Kidney (tissue), 14 donors: ENCODE measurements around the gene NUTF2. TPM values are rescaled to one million over a fixed set of nuclear protein-coding genes. Genes with fewer than 3 reads are reported as not detected.
"Not testable (repeated sequence)": the region's sequence is repeated elsewhere in the genome, so short reads cannot be mapped to it uniquely, and the experiment has no call there.

Experiments
- DNase-seq, 5 donors: peaks; one replicate each; pipeline ENCODE4 v3.0.0-alpha.2; 2013 to 2020
- FAIRE-seq: peaks from 2 replicates; lab custom pipeline; 2012; peaks lifted over from hg19 to GRCh38; lab: Jason Lieb, UNC
- H3K27ac ChIP-seq, 2 donors: one replicate each; pipeline ENCODE4 v1.7.0; 2013; ENCODE audit warnings: low read depth in 2 of 2, low read length in 2 of 2, inconsistent platforms in 1 of 2
- H3K27me3 ChIP-seq: one replicate; pipeline ENCODE4 v1.7.1; 2013; ENCODE audit warnings: low read length, inconsistent platforms; ENCODE audit not compliant: control insufficient read depth, insufficient read depth
- H3K36me3 ChIP-seq, 3 donors: one replicate each; pipeline versions ENCODE4 v1.7.0 to v1.7.1; 2013; ENCODE audit warnings: low read length in 3 of 3, control low read depth in 1 of 3, inconsistent platforms in 1 of 3; ENCODE audit not compliant: insufficient read depth in 3 of 3, control insufficient read depth in 2 of 3
- H3K4me1 ChIP-seq, 3 donors: one replicate each; pipeline versions ENCODE4 v1.7.0 to v1.7.1; 2013; ENCODE audit warnings: low read length in 3 of 3, inconsistent platforms in 1 of 3, low read depth in 1 of 3; ENCODE audit not compliant: control insufficient read depth in 2 of 3, insufficient read depth in 2 of 3
- H3K4me3 ChIP-seq, 3 donors: one replicate each; pipeline versions ENCODE4 v1.7.0 to v1.8.1; 2013; ENCODE audit warnings: low read length in 3 of 3, control low read depth in 1 of 3, inconsistent platforms in 1 of 3
- H3K9ac ChIP-seq, 3 donors: one replicate each; pipeline versions ENCODE4 v1.7.0 to v1.7.1; 2013; ENCODE audit warnings: low read length in 3 of 3, control low read depth in 1 of 3, inconsistent platforms in 1 of 3
- H3K9me3 ChIP-seq, 3 donors: one replicate each; pipeline versions ENCODE4 v1.7.0 to v1.7.1; 2013; ENCODE audit warnings: low read length in 3 of 3, control low read depth in 1 of 3, inconsistent platforms in 1 of 3; ENCODE audit not compliant: control insufficient read depth in 2 of 3, insufficient read depth in 1 of 3
- intact Hi-C: fragments of 100-400 bp; cut with DNase I; formaldehyde crosslinking; loops from one replicate; pipeline ENCODE4 v1.11.1; 2022
- polyA plus RNA-seq: library from polyadenylated mRNA; stranded (reverse); fragments of 350-450 nt; fragmentation: Illumina TruSeq; extraction: RNeasy Lipid Tissue Mini Kit (QIAGEN cat#74804); gene quantifications from one replicate; pipeline ENCODE4 v1.2.3, GENCODE V29; 2014; ENCODE audit warnings: low read depth, low replicate concordance; ENCODE audit not compliant: insufficient read depth
- total RNA-seq: library from RNA; stranded (reverse); fragmentation: NEBNext Ultra II Directional; extraction: Animal tissue kit (Norgen Biotek cat#: 25700); gene quantifications from one replicate; pipeline ENCODE4 v1.2.1, GENCODE V29; 2021
- TF ChIP-seq, protein P1 (sequence below): IDR thresholded peaks from 3 replicates; pipeline ENCODE4 v1.5.1; 2012; ENCODE audit warnings: mild to moderate bottlenecking, moderate library complexity, borderline replicate concordance; ENCODE audit not compliant: insufficient read depth; ENCODE audit errors: extremely low read depth
- donor health status: control.
- donor health status: control.
- donor health status: control.
- donor health status: control.
- donor health status: control.
- donor health status: DM: yes; HTN: yes; CAD: no.
- donor health status: Normal renal cell carcinoma (clear cell type).

The NUTF2 gene
- total and polyA plus RNA-seq, 2 donors from 2014 or later, result 76.4 to 107 TPM

DNA sequence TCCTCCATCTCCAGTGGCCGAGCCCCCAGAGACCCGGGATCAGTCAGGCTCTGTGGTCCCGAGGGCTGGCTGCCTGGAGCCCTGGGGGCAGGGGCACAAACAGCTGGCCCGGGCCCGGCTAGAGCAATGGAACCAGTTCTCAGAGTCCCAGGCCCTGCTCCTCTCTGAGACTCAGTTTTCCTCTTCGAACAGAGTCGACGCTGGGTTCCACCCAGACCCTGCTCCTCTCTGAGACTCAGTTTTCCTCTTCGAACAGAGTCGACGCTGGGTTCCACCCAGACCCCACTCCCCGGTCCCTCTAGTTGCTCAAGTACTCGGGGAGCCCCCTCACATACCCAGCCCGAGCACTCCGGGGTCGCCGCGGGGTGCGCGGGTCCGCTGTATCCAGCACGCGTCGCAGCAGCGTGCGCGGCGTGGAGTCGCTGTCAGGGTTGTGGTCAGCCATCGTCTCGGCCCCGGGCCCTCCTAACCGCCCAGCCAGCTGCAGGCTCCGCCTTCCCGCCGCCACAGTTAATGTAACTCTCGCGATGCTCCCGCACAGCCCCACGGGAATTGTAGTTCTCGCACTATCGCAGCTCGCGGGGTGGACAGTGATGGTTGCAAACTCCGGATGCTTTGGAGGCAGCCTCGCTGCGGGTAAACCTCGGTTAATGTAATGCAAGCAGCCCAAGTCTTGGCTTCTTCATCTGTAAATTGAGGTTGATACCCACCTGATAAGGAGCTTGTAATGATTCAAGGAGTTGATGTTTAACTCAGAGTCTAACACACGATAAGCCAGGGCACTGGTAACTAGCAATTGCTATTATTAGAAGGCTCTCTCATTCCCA lies 13.1 kb upstream of the NUTF2 start:
- intact Hi-C loops, result no loop called here
- peaks cover 0 to 12% (median 3%) of the 10 kb centered on the region in 3 donors for H3K4me1 ChIP-seq
- H3K27me3 ChIP-seq, result no peaks in the 10 kb centered on the region
- TF ChIP-seq, protein P1, sequence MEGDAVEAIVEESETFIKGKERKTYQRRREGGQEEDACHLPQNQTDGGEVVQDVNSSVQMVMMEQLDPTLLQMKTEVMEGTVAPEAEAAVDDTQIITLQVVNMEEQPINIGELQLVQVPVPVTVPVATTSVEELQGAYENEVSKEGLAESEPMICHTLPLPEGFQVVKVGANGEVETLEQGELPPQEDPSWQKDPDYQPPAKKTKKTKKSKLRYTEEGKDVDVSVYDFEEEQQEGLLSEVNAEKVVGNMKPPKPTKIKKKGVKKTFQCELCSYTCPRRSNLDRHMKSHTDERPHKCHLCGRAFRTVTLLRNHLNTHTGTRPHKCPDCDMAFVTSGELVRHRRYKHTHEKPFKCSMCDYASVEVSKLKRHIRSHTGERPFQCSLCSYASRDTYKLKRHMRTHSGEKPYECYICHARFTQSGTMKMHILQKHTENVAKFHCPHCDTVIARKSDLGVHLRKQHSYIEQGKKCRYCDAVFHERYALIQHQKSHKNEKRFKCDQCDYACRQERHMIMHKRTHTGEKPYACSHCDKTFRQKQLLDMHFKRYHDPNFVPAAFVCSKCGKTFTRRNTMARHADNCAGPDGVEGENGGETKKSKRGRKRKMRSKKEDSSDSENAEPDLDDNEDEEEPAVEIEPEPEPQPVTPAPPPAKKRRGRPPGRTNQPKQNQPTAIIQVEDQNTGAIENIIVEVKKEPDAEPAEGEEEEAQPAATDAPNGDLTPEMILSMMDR, result no peak
- H3K36me3 ChIP-seq, result peaks cover 0 to 17% (median 10%) of the 10 kb centered on the region in 3 donors
- FAIRE-seq (no peak), DNase-seq (peak; percentile 94 to 97 (median 96))
- H3K9ac ChIP-seq, result peak overlapping the region; percentile 43 to 81 (median 47)
- no peak overlapping the region for H3K27ac ChIP-seq
- peak overlapping the region; percentile 31 to 87 (median 57) for H3K4me3 ChIP-seq
- H3K9me3 ChIP-seq, result no peaks in the 10 kb centered on the region

DNA sequence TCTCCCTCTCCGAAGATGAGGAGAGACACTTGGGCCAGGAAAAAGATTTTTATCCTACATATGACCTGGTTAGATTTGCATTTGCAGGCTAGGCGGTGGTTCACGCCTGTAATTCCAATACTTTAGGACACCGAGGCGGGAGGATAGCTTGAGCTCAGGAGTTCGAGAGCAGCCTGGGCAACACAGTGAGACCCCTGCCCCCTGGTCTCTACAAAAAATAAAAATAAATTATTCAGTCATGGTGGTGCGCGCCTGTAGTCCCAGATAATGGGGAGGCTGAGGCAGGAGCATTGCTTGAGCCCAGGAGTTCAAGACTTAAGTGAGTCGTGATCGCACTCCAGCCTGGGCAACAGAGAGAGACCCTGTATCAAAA lies 12.5 kb upstream of the NUTF2 start:
- H3K9ac ChIP-seq, result peak overlapping the region in 2 of 3 donors; percentile 43 to 81
- TF ChIP-seq, protein P1, result no peak
- DNase-seq (no peak), FAIRE-seq (no peak)
- H3K27ac ChIP-seq, result no peak overlapping the region
- peaks cover 0 to 12% (median 3%) of the 10 kb centered on the region in 3 donors for H3K4me1 ChIP-seq
- H3K4me3 ChIP-seq, result peak overlapping the region; percentile 31 to 87 (median 57)
- intact Hi-C loops, result no loop called here
- H3K36me3 ChIP-seq, result peaks cover 0 to 17% (median 10%) of the 10 kb centered on the region in 3 donors
- no peaks in the 10 kb centered on the region for H3K9me3 ChIP-seq
- H3K27me3 ChIP-seq, result no peaks in the 10 kb centered on the region

DNA sequence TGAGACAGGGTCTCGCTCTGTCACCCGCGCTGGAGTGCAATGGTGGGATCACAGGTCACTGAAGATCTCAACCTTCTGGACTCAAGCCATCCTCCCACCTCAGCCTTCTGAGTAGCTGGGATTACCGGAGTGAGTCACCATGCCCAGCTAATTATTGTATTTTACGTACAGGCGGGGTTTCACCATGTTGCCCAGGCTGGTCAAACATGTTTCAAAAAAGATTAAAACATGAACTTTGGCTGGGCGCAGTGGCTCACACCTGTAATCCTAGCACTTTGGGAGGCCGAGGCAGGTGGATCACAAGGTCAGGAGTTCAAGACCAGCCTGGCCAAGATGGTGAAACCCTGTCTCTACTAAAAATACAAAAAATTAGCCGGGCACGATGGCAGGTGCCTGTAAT lies 9.5 kb upstream of the NUTF2 start:
- not testable (repeated sequence) for FAIRE-seq, DNase-seq

DNA sequence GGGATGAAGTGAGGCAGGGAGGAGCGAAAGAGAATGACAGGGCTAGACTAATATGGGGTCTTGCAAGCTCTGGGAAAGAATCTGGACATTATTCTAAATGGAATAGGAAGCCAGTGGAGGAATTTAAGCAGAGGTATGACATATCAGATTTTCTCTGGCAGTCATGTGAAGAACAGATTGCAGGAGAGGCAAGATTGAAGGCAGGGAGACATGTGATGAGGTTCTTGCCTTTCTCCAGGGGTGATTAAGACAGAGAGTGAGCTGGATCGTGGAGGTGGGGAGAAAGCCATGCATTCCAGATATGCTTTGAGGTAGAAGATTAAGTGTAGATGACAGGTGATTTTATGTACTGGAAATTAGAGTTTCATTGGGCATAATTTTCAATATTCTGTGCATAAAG lies 8.9 kb upstream of the NUTF2 start:
- no peaks in the 10 kb centered on the region for H3K27me3 ChIP-seq
- intact Hi-C loops, result no loop called here
- no peaks in the 10 kb centered on the region for H3K9me3 ChIP-seq
- H3K27ac ChIP-seq, result no peak overlapping the region
- FAIRE-seq (no peak), DNase-seq (no peak)
- TF ChIP-seq, protein P1, result no peak
- H3K4me1 ChIP-seq, result peaks cover 3 to 12% (median 6%) of the 10 kb centered on the region in 3 donors
- H3K36me3 ChIP-seq, result no peaks in the 10 kb centered on the region
- H3K9ac ChIP-seq, result no peak overlapping the region
- no peak overlapping the region for H3K4me3 ChIP-seq

More for the DNA sequence above, 9.5 kb upstream of the NUTF2 start:
- H3K4me3 ChIP-seq, intact Hi-C loops, H3K27ac ChIP-seq, H3K36me3 ChIP-seq, H3K9ac ChIP-seq, H3K9me3 ChIP-seq, H3K27me3 ChIP-seq: not testable (repeated sequence)
- peaks cover 3 to 12% (median 6%) of the 10 kb centered on the region in 3 donors for H3K4me1 ChIP-seq
